H9 (cell line): ENCODE measurements around the gene BCL7C. TPM values are rescaled to one million over a fixed set of nuclear protein-coding genes. Genes with fewer than 3 reads are reported as not detected.

ENCODE experiments used
- DNase-seq: peaks from one replicate; pipeline ENCODE4 v3.0.0-alpha.2; 2017
- H2AFZ ChIP-seq: one replicate; pipeline ENCODE4 v1.6.1; 2013; ENCODE audit warnings: mild to moderate bottlenecking, low read length, control low read depth, moderate library complexity
- H2AK5ac ChIP-seq: 2 replicates; pipeline ENCODE4 v1.6.1; 2013; ENCODE audit warnings: low read length, control low read depth, mixed read lengths; ENCODE audit not compliant: insufficient read length
- H2BK120ac ChIP-seq: one replicate; pipeline ENCODE4 v1.6.1; 2013; ENCODE audit warnings: low read depth, mild to moderate bottlenecking, low read length, control low read depth, inconsistent platforms; ENCODE audit not compliant: poor library complexity, severe bottlenecking
- H2BK12ac ChIP-seq: 2 replicates; pipeline ENCODE4 v1.6.1; 2013; ENCODE audit warnings: low read length, control low read depth, mixed read lengths, low read depth; ENCODE audit not compliant: insufficient read length
- H2BK15ac ChIP-seq: 2 replicates; pipeline ENCODE4 v1.6.1; 2013; ENCODE audit warnings: low read depth, low read length, control low read depth
- H2BK20ac ChIP-seq: one replicate; pipeline ENCODE4 v1.6.1; 2013; ENCODE audit warnings: low read depth, mild to moderate bottlenecking, low read length, control low read depth, inconsistent platforms; ENCODE audit not compliant: poor library complexity, severe bottlenecking
- H2BK5ac ChIP-seq: 2 replicates; pipeline ENCODE4 v1.6.1; 2013; ENCODE audit warnings: low read length, control low read depth, mixed read lengths; ENCODE audit not compliant: insufficient read length
- H3K14ac ChIP-seq: 2 replicates; pipeline ENCODE4 v1.6.1; 2013; ENCODE audit warnings: low read length, control low read depth; ENCODE audit not compliant: insufficient read depth
- H3K18ac ChIP-seq: 2 replicates; pipeline ENCODE4 v1.6.1; 2013; ENCODE audit warnings: low read depth, mild to moderate bottlenecking, mixed read lengths, low read length, control low read depth; ENCODE audit not compliant: insufficient read length
- H3K23ac ChIP-seq: 2 replicates; pipeline ENCODE4 v1.6.1; 2013; ENCODE audit warnings: low read length, control low read depth, mixed read lengths, low read depth; ENCODE audit not compliant: insufficient read length
- H3K23me2 ChIP-seq: 2 replicates; pipeline ENCODE4 v1.6.1; 2013; ENCODE audit warnings: low read depth, mild to moderate bottlenecking, mixed read lengths, low read length, control low read depth; ENCODE audit not compliant: insufficient read length, poor library complexity, severe bottlenecking
- H3K27ac ChIP-seq: 2 replicates; pipeline ENCODE4 v1.5.1; 2013; ENCODE audit warnings: low read length, control low read depth, mixed read lengths, low read depth; ENCODE audit not compliant: insufficient read length
- H3K27me3 ChIP-seq: 2 replicates; pipeline ENCODE4 v1.6.1; 2013; ENCODE audit warnings: low read length, control low read depth, inconsistent platforms; ENCODE audit not compliant: insufficient read depth
- H3K4ac ChIP-seq: 2 replicates; pipeline ENCODE4 v1.6.1; 2013; ENCODE audit warnings: low read depth, mild to moderate bottlenecking, control low read depth, inconsistent platforms, low read length, moderate library complexity
- H3K4me1 ChIP-seq: 2 replicates; pipeline ENCODE4 v1.6.1; 2013; ENCODE audit warnings: low read length, control low read depth, inconsistent platforms; ENCODE audit not compliant: insufficient read depth
- H3K4me2 ChIP-seq: 2 replicates; pipeline ENCODE4 v1.6.1; 2013; ENCODE audit warnings: low read length, control low read depth, mixed read lengths; ENCODE audit not compliant: insufficient read length, insufficient read depth
- H3K56ac ChIP-seq: 2 replicates; pipeline ENCODE4 v1.6.1; 2013; ENCODE audit warnings: low read depth, mild to moderate bottlenecking, mixed read lengths, low read length, control low read depth; ENCODE audit not compliant: insufficient read length
- H3K79me1 ChIP-seq: 2 replicates; pipeline ENCODE4 v1.6.1; 2013; ENCODE audit warnings: low read depth, mild to moderate bottlenecking, moderate library complexity, low read length, control low read depth, inconsistent platforms; ENCODE audit not compliant: insufficient read depth, poor library complexity, severe bottlenecking
- H3K79me2 ChIP-seq: 2 replicates; pipeline ENCODE4 v1.6.1; 2013; ENCODE audit warnings: low read length, control low read depth, inconsistent platforms; ENCODE audit not compliant: insufficient read depth
- H3K9ac ChIP-seq: 2 replicates; pipeline ENCODE4 v1.6.1; 2013; ENCODE audit warnings: low read length, control low read depth, mixed read lengths; ENCODE audit not compliant: insufficient read length; ENCODE audit errors: extremely low read depth
- H3K9me3 ChIP-seq: one replicate; pipeline ENCODE4 v1.6.1; 2013; ENCODE audit warnings: low read depth, low read length, inconsistent platforms; ENCODE audit not compliant: control insufficient read depth
- H3T11ph ChIP-seq: one replicate; pipeline ENCODE4 v1.6.1; 2013; ENCODE audit warnings: mild to moderate bottlenecking, low read length, control low read depth, inconsistent platforms
- H4K20me1 ChIP-seq: one replicate; pipeline ENCODE4 v1.6.1; 2013; ENCODE audit not compliant: control insufficient read depth, insufficient read length, insufficient read depth
- H4K5ac ChIP-seq: 2 replicates; pipeline ENCODE4 v1.6.1; 2013; ENCODE audit warnings: low read depth, mild to moderate bottlenecking, mixed read lengths, low read length, control low read depth; ENCODE audit not compliant: insufficient read length
- H4K8ac ChIP-seq: replicated peaks from 2 replicates; pipeline ENCODE4 v1.6.1; 2013; ENCODE audit warnings: low read length, control low read depth, mixed read lengths, low read depth; ENCODE audit not compliant: insufficient read length
- H4K91ac ChIP-seq: 2 replicates; pipeline ENCODE4 v1.6.1; 2013; ENCODE audit warnings: low read depth, mild to moderate bottlenecking, moderate library complexity, mixed read lengths, low read length, control low read depth; ENCODE audit not compliant: insufficient read length
- H3K27ac Mint-ChIP-seq, 3 experiments: 2 replicates in 2 of 3; 3 replicates in 1 of 3; pipeline ENCODE4 v1.8.0; 2020 to 2021; ENCODE audit warnings: mixed read lengths in 3 of 3, mild to moderate bottlenecking in 1 of 3, moderate library complexity in 1 of 3
- H3K27me3 Mint-ChIP-seq: 2 replicates; pipeline ENCODE4 v1.8.0; 2021; ENCODE audit warnings: low read depth, mild to moderate bottlenecking, moderate library complexity, mixed read lengths
- H3K36me3 Mint-ChIP-seq, 3 experiments: 2 replicates in 2 of 3; 3 replicates in 1 of 3; pipeline ENCODE4 v1.8.0; 2020 to 2021; ENCODE audit warnings: low read depth in 3 of 3, mixed read lengths in 3 of 3; ENCODE audit not compliant: insufficient read depth in 1 of 3
- H3K4me1 Mint-ChIP-seq, 2 experiments: 2 replicates each; pipeline ENCODE4 v1.8.0; 2020; ENCODE audit warnings: mixed read lengths in 2 of 2
- H3K4me3 Mint-ChIP-seq, 2 experiments: 2 replicates in 1 of 2; 3 replicates in 1 of 2; pipeline ENCODE4 v1.8.0; 2020 to 2021; ENCODE audit warnings: mild to moderate bottlenecking in 2 of 2, mixed read lengths in 2 of 2, moderate library complexity in 1 of 2
- H3K9me3 Mint-ChIP-seq, 2 experiments: 2 replicates in 1 of 2; 3 replicates in 1 of 2; pipeline ENCODE4 v1.8.0; 2020; ENCODE audit warnings: mild to moderate bottlenecking in 2 of 2, mixed read lengths in 2 of 2, moderate library complexity in 1 of 2
- WGBS: extraction: QIAGEN DNeasy Blood & Tissue Kit; methylation state at CpG from one replicate; pipeline ENCODE4 v1.1.7; 2013; ENCODE audit warnings: missing lambda C conversion rate, low lambda C conversion rate, mixed read lengths; ENCODE audit not compliant: insufficient read length; ENCODE audit errors: extremely low coverage; 5-methylcytosine and 5-hydroxymethylcytosine counted together
- total RNA-seq: library from RNA; stranded (reverse); gene quantifications from 2 replicates; pipeline ENCODE4 v1.2.1, GENCODE V29; 2021
- TF ChIP-seq, protein P1 (sequence below): fragments of 200-600 bp; sonication (generic); conservative IDR thresholded peaks from 3 replicates; pipeline ENCODE4 v1.8.0; 2021; ENCODE audit warnings: antibody characterized with exemption, mild to moderate bottlenecking

The BCL7C gene
- total RNA-seq, 1 experiment from 2014 or later: 18.3 TPM

DNA sequence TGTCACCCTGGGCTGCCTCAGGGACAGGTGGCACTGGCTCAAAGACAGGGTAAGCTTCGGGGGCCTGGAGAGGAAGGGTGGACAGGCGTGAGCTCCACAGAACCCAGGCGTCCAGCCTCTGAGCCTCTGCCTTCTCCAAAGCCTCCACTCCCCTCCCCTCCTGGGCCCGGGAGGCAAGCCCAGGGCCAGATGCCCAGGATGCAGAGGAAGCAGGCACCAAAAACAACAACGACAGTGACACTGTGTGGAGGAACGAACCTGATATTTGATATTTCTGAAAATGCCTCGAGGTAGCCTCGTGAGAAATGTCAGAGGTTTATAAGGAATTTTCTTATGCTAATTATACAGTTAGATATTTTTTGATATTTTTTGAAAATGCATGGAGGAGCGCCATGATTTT lies 6.0 kb downstream of the BCL7C start:
- DNase-seq: no peak
- Mint-ChIP-seq H3K4me3 (no peak overlapping the region), H3K36me3 (peaks cover 5 to 23% (median 21%) of the 10 kb centered on the region in 3 experiments; a peak in 6 of 7 replicates), H3K27me3 (no peaks in the 10 kb centered on the region; the same call in 1 of the 2 replicates), H3K9me3 (no peaks in the 10 kb centered on the region; a peak in 1 of 5 replicates), H3K4me1 (peaks cover 3 to 9% of the 10 kb centered on the region in 2 experiments), H3K27ac (no peak overlapping the region)
- WGBS: no CpG with 5 or more reads among the region's 9 CpGs
- Histone ChIP-seq H2AK5ac (no peak overlapping the region), H4K91ac (no peak overlapping the region), H2BK15ac (no peak overlapping the region), H3K9ac (no peak overlapping the region), H4K20me1 (peaks cover 2% of the 10 kb centered on the region), H3T11ph (no peak overlapping the region), H2BK20ac (no peak overlapping the region), H3K4me1 (no peaks in the 10 kb centered on the region), H2BK5ac (no peak overlapping the region), H3K14ac (no peak overlapping the region), H3K18ac (no peak overlapping the region), H4K5ac (no peak overlapping the region), H3K27me3 (no peaks in the 10 kb centered on the region), H2BK120ac (no peak overlapping the region), H3K79me2 (no peaks in the 10 kb centered on the region), H3K27ac (no peak overlapping the region), H3K56ac (no peak overlapping the region), H3K79me1 (no peaks in the 10 kb centered on the region), H3K4me2 (no peak overlapping the region), H2AFZ (no peak overlapping the region), H2BK12ac (no peak overlapping the region), H4K8ac (no peak overlapping the region), H3K9me3 (no peaks in the 10 kb centered on the region), H3K4ac (no peak overlapping the region), H3K23ac (no peak overlapping the region), H3K23me2 (no peaks in the 10 kb centered on the region)
- TF ChIP-seq, protein P1, sequence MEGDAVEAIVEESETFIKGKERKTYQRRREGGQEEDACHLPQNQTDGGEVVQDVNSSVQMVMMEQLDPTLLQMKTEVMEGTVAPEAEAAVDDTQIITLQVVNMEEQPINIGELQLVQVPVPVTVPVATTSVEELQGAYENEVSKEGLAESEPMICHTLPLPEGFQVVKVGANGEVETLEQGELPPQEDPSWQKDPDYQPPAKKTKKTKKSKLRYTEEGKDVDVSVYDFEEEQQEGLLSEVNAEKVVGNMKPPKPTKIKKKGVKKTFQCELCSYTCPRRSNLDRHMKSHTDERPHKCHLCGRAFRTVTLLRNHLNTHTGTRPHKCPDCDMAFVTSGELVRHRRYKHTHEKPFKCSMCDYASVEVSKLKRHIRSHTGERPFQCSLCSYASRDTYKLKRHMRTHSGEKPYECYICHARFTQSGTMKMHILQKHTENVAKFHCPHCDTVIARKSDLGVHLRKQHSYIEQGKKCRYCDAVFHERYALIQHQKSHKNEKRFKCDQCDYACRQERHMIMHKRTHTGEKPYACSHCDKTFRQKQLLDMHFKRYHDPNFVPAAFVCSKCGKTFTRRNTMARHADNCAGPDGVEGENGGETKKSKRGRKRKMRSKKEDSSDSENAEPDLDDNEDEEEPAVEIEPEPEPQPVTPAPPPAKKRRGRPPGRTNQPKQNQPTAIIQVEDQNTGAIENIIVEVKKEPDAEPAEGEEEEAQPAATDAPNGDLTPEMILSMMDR: no peak
